GM18520 (cell line): Measurements from ENCODE around the gene NR1H4.
"Not testable (repeated sequence)": the region's sequence is repeated elsewhere in the genome, so short reads cannot be mapped to it uniquely, and the experiment has no call there.

Experiments
- ATAC-seq: cut with Tn5 transposase; IDR thresholded peaks from one replicate; pipeline ENCODE4 v1.9.1; 2021; ENCODE audit not compliant: unreplicated experiment

NR1H4 gene

GRCh38 chr12:100504804-100505203, 31.1 kb downstream of the NR1H4 start:
- no peak for ATAC-seq

GRCh38 chr12:100508751-100509150, 35.1 kb downstream of the NR1H4 start:
- no peak for ATAC-seq

GRCh38 chr12:100512692-100513091, 39.0 kb downstream of the NR1H4 start:
- ATAC-seq: no peak

DNA sequence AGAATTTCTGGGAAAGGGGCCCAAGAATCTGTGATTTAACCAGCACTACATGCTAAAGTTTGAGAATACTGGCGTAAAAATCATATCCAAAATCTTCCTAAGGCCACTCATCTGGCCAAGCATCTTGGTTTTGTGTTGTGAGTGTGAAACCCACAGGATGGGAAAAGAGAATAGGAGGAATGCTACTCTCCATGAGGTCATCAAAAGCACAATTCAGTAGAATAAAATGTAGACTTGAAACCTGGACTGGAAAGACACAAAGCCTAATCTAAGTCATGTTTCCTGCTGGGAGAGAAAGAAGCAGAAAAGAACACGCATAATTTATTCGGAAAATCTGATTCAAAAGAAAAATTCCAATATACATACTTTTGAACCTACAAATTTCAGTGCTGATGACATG, 42.3 kb downstream of the NR1H4 start:
- ATAC-seq: no peak

DNA sequence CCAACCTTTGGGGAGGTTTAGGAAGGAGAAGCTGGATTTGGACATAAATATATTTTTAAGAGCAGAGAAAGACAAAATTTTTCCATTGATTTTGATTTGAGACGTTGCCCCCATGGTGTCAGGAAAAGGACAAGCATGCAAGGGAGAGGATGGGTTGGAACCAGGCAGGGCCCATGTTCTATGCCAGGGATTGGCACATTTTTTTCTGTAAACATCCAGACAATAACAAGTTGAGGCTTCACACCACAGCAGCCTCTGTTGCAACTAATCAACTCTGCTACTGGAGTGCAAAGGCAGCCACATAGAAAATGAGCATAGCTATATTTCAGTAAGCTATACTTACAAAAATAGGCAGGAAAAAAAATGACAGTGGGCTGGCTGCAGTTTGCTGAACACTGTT, 44.7 kb downstream of the NR1H4 start:
- no peak for ATAC-seq

GRCh38 chr12:100520048-100520769, 46.5 kb downstream of the NR1H4 start:
- ATAC-seq: no peak

- ATAC-seq: no peak
Observed at GRCh38 chr12:100521958-100522357, 48.3 kb downstream of the NR1H4 start.

DNA sequence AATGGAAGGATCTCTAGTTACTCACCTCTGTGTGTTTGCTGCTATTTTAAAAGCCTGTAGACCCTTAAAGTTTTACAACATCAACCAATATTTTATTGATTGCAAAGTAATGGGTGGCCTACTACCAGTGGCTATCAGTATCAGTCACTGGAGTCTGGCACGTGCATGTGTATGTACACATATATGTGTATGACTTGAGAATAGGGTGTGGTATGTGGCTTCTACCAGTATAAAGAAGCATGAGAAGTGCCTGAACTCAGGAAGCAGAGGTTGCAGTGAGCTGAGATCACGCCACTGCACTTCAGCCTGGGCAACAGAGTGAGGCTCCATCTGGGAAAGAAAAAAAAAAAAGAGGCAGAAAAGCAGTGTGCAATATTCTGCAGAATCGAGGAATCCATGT, 54.4 kb downstream of the NR1H4 start:
- no peak for ATAC-seq

GRCh38 chr12:100528471-100529127, 54.9 kb downstream of the NR1H4 start:
- no peak for ATAC-seq

GRCh38 chr12:100529756-100530350, 56.2 kb downstream of the NR1H4 start:
- ATAC-seq: no peak

GRCh38 chr12:100533376-100533775, 59.7 kb downstream of the NR1H4 start:
- ATAC-seq: no peak

DNA sequence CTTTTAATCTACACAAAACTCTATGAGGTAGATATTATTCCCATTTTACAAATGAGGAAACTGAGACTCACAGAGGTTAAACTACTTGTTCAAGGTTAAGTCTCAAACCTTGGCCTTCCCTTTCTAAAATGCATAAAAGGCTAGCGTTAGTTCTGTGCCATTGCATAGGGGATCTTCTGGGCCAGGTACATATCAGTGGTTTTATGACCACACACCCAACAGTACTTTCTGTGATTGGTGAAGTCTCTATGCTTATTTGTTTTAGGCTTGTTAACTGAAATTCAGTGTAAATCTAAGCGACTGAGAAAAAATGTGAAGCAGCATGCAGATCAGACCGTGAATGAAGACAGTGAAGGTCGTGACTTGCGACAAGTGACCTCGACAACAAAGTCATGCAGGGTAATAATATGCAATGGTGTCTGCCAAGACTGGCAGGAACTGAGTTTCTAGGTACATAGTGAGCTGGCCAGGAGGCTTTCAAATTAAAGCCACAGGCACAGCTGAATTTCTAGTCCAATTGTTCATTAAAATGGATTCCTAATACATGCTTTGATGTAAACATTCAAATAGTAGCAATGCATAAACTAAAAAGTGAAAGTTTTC, 61.1 kb downstream of the NR1H4 start:
- no peak for ATAC-seq

DNA sequence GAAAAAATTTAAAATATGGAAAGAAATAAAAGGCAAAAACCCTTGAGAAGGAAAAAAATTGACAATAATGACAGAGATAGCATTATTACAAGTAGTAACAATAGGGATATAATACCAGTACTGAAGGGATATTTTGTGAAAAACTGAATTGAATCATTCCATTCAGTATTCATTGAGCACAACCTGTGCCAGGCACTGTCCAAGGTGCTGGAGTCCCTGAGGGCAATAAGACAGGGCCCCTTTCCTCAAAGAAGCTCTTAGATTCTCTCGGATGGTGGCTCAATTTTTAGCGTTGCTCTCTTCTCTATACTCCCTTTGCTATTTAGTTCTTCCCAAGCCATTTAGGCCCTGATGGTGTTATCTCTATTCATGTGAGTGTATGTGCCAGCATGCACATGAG, 65.5 kb downstream of the NR1H4 start:
- no peak for ATAC-seq

GRCh38 chr12:100544165-100544564, 70.5 kb downstream of the NR1H4 start:
- ATAC-seq: no peak

DNA sequence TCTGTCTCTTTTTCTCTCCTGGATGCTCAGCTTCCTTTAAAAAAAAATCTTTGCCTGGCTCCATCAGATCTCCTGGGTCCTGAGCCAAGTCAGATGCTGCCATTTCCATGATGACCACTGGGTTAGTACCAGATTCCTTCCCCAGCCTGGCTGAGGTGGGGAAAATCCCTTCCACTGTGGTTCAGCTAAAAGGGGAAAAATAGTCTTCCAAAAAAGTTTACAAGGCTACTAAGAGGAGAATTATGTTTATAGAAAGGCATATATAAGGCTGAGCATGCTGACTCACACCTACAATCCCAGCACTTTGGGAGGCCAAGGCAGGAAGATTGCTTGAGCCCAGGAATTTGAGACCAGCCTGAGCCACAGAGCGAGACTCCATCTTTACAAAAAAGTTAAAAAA, 71.4 kb downstream of the NR1H4 start:
- ATAC-seq: no peak

DNA sequence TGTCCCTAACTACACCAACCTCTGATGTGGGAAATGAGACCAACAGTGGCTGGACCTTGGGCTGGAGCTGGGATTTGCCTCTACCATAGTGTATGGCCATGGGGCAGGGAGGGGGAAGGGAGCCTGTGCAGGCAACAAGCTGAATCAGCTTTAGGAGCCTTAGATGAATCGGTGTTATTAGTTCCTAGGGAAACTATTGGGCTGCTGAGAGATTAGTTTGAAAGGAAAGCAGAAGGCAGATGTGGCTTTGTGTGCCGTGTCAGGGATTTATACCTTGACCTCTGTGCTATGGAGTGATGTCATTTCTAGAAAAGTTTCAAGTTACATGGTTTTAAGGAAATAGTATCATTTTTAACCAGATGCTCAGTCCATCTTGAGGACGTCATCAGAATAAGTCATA, 80.3 kb downstream of the NR1H4 start:
- ATAC-seq: no peak

DNA sequence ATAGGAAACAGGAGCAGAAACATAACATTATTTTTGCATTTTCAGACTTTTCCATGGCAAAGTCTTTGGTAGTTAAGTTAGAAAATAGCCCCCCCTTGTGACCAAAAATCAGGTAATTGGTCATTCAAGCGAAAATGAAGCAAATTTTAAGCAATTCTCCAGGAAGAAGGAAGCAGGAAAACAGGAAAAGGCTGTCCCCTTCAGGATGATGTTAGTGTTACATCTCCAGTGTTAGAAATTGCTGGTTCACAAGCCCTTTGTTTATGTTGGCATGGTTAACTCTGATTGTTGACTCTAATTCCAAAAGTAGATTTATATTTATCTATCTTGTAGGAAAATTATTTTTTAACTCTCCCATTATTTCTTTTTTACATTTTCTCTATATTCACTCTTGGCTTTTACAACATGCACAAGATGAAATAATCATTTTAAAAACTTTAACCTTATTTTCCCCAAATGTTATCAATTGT, 81.0 kb downstream of the NR1H4 start:
- ATAC-seq: no peak

DNA sequence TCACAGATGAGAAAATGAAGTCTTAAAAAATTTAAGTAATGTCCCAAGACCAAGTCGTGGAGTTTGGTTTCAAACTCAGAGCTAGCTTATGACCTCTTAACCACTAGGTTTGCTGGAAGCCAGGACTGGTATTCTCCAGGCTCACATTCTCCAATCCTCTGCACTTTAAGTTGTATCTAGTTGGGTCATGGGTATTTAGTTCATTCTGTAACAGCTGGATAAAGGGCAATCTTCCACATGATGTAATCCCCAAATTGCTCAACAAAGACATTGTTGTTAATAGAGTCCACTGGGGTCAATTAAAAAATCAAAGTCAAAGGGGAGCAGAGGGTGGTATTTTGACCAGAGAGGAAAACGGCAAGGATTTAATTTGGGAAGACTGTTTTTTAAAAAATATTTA, 82.1 kb downstream of the NR1H4 start:
- ATAC-seq: no peak

GRCh38 chr12:100557357-100557756, 83.7 kb downstream of the NR1H4 start:
- ATAC-seq: no peak

- not testable (repeated sequence) for ATAC-seq
Observed at GRCh38 chr12:100559261-100559660, 85.6 kb downstream of the NR1H4 start.

GRCh38 chr12:100564090-100564489, 90.4 kb downstream of the NR1H4 start:
- no peak for ATAC-seq

DNA sequence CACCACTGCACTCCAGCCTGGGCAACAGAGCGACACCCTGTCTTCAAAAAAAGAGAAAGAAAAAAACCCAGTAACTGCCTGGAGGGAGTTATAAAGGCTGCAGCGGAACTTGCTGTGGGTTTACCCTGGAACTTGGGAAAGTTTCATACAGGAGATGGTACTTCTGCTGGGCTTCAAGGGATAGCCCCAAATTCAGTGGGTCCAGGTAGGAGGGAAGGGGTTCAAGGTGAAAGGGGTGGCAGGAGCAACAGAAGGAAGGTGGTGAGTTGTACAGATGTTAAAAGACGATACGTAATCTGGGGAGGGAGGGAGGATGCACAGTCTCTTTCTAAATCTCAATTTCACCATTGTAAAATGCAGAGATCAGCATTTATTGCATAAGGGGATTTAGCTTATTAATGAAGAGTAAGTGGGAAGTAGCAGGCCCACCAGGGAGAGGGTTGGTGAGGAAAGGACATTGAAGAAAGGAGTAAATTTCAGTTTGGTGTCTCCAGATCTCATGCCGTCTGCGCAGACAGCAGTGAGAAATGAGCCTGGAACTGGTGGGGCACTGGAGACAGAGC, 91.3 kb downstream of the NR1H4 start:
- no peak for ATAC-seq
